Measurements from ENCODE around the gene SLC27A6. TPM values are rescaled to one million over a fixed set of nuclear protein-coding genes. Genes with fewer than 3 reads are reported as not detected.

SLC27A6 gene
- total RNA-seq, 6 donors from 2014 or later: 0.30 to 2.7 (median 0.40) TPM; not detected in 1

GRCh38 chr5:128984480-128984879 lies 19.2 kb downstream of the SLC27A6 start:
- Histone ChIP-seq H3K9me3 (no peaks in the 10 kb centered on the region), H3K36me3 (no peaks in the 10 kb centered on the region), H3K4me1 (no peaks in the 10 kb centered on the region), H3K27ac (no peak overlapping the region), H3K4me3 (no peak overlapping the region), H3K27me3 (no peaks in the 10 kb centered on the region)
- TF ChIP-seq EP300 (IDR thresholded peaks at IDR 0.05) (no peak), POLR2AphosphoS5 (IDR thresholded peaks at IDR 0.05) (no peak), CTCF (IDR thresholded peaks at IDR 0.05) (no peak), POLR2A (IDR thresholded peaks at IDR 0.05) (no peak)
- no peak for DNase-seq
- ATAC-seq (ENCODE audit: low FRiP score in 2 of 2): no peak
- WGBS, 2 donors: 52 to 58% methylated on average over 1 of the region's 1 CpG

- no peaks in the 10 kb centered on the region for H3K36me3 ChIP-seq
- no peaks in the 10 kb centered on the region for H3K9me3 ChIP-seq
- DNase-seq: no peak
- no peak overlapping the region for H3K27ac ChIP-seq
- H3K27me3 ChIP-seq: no peaks in the 10 kb centered on the region
- no peaks in the 10 kb centered on the region for H3K4me1 ChIP-seq
- WGBS, 2 donors: 60 to 74% methylated on average over 1 of the region's 1 CpG
- TF ChIP-seq POLR2A (IDR thresholded peaks at IDR 0.05): no peak
- no peak for TF ChIP-seq EP300 (IDR thresholded peaks at IDR 0.05)
- TF ChIP-seq POLR2AphosphoS5 (IDR thresholded peaks at IDR 0.05): no peak
- no peak for TF ChIP-seq CTCF (IDR thresholded peaks at IDR 0.05)
- ATAC-seq (ENCODE audit: low FRiP score in 2 of 2): no peak
- H3K4me3 ChIP-seq: no peak overlapping the region
Observed at GRCh38 chr5:128988476-128988875, 23.2 kb downstream of the SLC27A6 start.

- H3K27ac ChIP-seq: no peak overlapping the region
- no peaks in the 10 kb centered on the region for H3K36me3 ChIP-seq
- no peaks in the 10 kb centered on the region for H3K4me1 ChIP-seq
- ATAC-seq (ENCODE audit: low FRiP score in 2 of 2) (no peak), DNase-seq (no peak)
- no peaks in the 10 kb centered on the region for H3K9me3 ChIP-seq
- H3K4me3 ChIP-seq: no peak overlapping the region
- TF ChIP-seq POLR2A (IDR thresholded peaks at IDR 0.05): no peak
- TF ChIP-seq POLR2AphosphoS5 (IDR thresholded peaks at IDR 0.05): no peak
- TF ChIP-seq CTCF (IDR thresholded peaks at IDR 0.05): no peak
- TF ChIP-seq EP300 (IDR thresholded peaks at IDR 0.05): no peak
- H3K27me3 ChIP-seq: no peaks in the 10 kb centered on the region
- WGBS, 2 donors: 41% methylated on average over 5 of the region's 5 CpGs
Observed at GRCh38 chr5:129001841-129002526, 36.7 kb downstream of the SLC27A6 start.

GRCh38 chr5:129002527-129002842 lies 37.2 kb downstream of the SLC27A6 start:
- WGBS, 2 donors: 65 to 75% methylated on average over 2 of the region's 2 CpGs
- no peaks in the 10 kb centered on the region for H3K27me3 ChIP-seq
- no peaks in the 10 kb centered on the region for H3K9me3 ChIP-seq
- no peaks in the 10 kb centered on the region for H3K36me3 ChIP-seq
- no peak overlapping the region for H3K27ac ChIP-seq
- TF ChIP-seq POLR2A (IDR thresholded peaks at IDR 0.05) (no peak), EP300 (IDR thresholded peaks at IDR 0.05) (no peak), CTCF (IDR thresholded peaks at IDR 0.05) (no peak), POLR2AphosphoS5 (IDR thresholded peaks at IDR 0.05) (no peak)
- DNase-seq (no peak), ATAC-seq (ENCODE audit: low FRiP score in 2 of 2) (no peak)
- no peak overlapping the region for H3K4me3 ChIP-seq
- H3K4me1 ChIP-seq: no peaks in the 10 kb centered on the region

GRCh38 chr5:129003232-129003631 lies 37.9 kb downstream of the SLC27A6 start:
- Histone ChIP-seq H3K27me3 (no peaks in the 10 kb centered on the region), H3K27ac (no peak overlapping the region), H3K4me1 (no peaks in the 10 kb centered on the region), H3K9me3 (no peaks in the 10 kb centered on the region), H3K4me3 (no peak overlapping the region), H3K36me3 (no peaks in the 10 kb centered on the region)
- TF ChIP-seq POLR2AphosphoS5 (IDR thresholded peaks at IDR 0.05): no peak
- TF ChIP-seq CTCF (IDR thresholded peaks at IDR 0.05): no peak
- no peak for TF ChIP-seq POLR2A (IDR thresholded peaks at IDR 0.05)
- TF ChIP-seq EP300 (IDR thresholded peaks at IDR 0.05): no peak
- WGBS, 2 donors: 65 to 74% methylated on average over 2 of the region's 2 CpGs
- ATAC-seq (ENCODE audit: low FRiP score in 2 of 2) (no peak), DNase-seq (no peak)

Data from upper lobe of left lung (tissue), 6 donors.